ENCODE results near the gene LIG1. TPM values are rescaled to one million over a fixed set of nuclear protein-coding genes. Genes with fewer than 3 reads are reported as not detected.

LIG1 gene
- total and polyA plus RNA-seq, 2 donors (not counting 3 experiments of a cell fraction or from before 2014, with no cell fraction given) = 64.0 to 94.7 TPM

GRCh38 chr19:48122421-48122820, 47.7 kb downstream of the LIG1 start:
- no peak overlapping the region for H3K4me3 ChIP-seq (replicated peaks in 1 of 3; ENCODE audit: insufficient read depth in 1 of 3, low read depth in 1 of 3, low read length in 3 of 3)
- peaks cover 4 to 10% of the 10 kb centered on the region in 2 experiments for H3K36me3 ChIP-seq (ENCODE audit: control insufficient read depth in 2 of 2, extremely low read depth in 1 of 2, insufficient read depth in 2 of 2, low read length in 2 of 2)
- CTCF ChIA-PET = interaction anchor here (1.3 to 5.9 kb wide), 3 partner anchors 12 to 31 kb away, joined by 4 to 112 read pairs (median 76); partner anchors contain the start of gene PLA2G4C
- DNase-seq (ENCODE audit: low read depth, low spot score) (no peak), FAIRE-seq (no peak)
- H3K27ac ChIP-seq (ENCODE audit: insufficient read depth, low read depth, low read length) = peak overlapping the region; percentile 96
- H3K27me3 ChIP-seq (ENCODE audit: control insufficient read depth in 2 of 2, insufficient read depth in 2 of 2, low read length in 2 of 2) = no peaks in the 10 kb centered on the region
- H3K4me1 ChIP-seq (ENCODE audit: control insufficient read depth, extremely low read depth, insufficient read depth, low read length) = peaks cover 51% of the 10 kb centered on the region
- POLR2A ChIA-PET = interaction anchor here (0.5 to 1.6 kb wide), 7 partner anchors 9 to 157 kb away, joined by 3 to 17 read pairs (median 5); partner anchors contain the start of gene PLA2G4C
- TF ChIP-seq JUN (IDR thresholded peaks at IDR 0.05; ENCODE audit: borderline replicate concordance, insufficient read depth, insufficient read length, low read depth) (no peak), MYC (IDR thresholded peaks at IDR 0.05; ENCODE audit: low read depth, low read length) (no peak)
- BruUV-seq (replicated peaks) = TSS peak; percentile 83
- no peak overlapping the region for H2AFZ ChIP-seq (ENCODE audit: low read depth, low read length)
- no peaks in the 10 kb centered on the region for H3K79me2 ChIP-seq (ENCODE audit: control insufficient read depth, insufficient read depth, low read length)
- H4K20me1 ChIP-seq (replicated peaks; ENCODE audit: control insufficient read depth, extremely low read depth, insufficient read depth, low read length) = no peaks in the 10 kb centered on the region
- dilution Hi-C loops (cut with MboI; ENCODE audit: extremely low pct_ligation_motif_present, low sequenced_read_pairs) = no loop called here
- peak overlapping the region; percentile 75 for H3K9ac ChIP-seq (replicated peaks; ENCODE audit: extremely low read depth, insufficient read depth, low read length)
- no peaks in the 10 kb centered on the region for H3K9me3 ChIP-seq (replicated peaks; ENCODE audit: control insufficient read depth, insufficient read depth, low read length)
- H3K9me1 ChIP-seq (replicated peaks; ENCODE audit: control insufficient read depth, extremely low read depth, insufficient read depth, low read length) = no peaks in the 10 kb centered on the region
- no peak overlapping the region for H3K4me2 ChIP-seq (ENCODE audit: insufficient read depth, low read length)
- intact Hi-C loops (cut with micrococcal nuclease) = loop anchor here (1.0 to 2.0 kb wide), 2 partner anchors 12 to 126 kb away; partner anchors contain the start of gene PLA2G4C

- intact Hi-C loops (cut with micrococcal nuclease) = loop anchor here (1.0 to 2.0 kb wide), 2 partner anchors 12 to 127 kb away; partner anchors contain the start of gene PLA2G4C
- peaks cover 51% of the 10 kb centered on the region for H3K4me1 ChIP-seq (ENCODE audit: control insufficient read depth, extremely low read depth, insufficient read depth, low read length)
- DNase-seq (ENCODE audit: low read depth, low spot score) (peak; percentile 99), FAIRE-seq (peak; percentile 98)
- H4K20me1 ChIP-seq (replicated peaks; ENCODE audit: control insufficient read depth, extremely low read depth, insufficient read depth, low read length) = no peaks in the 10 kb centered on the region
- TF ChIP-seq POLR2A (IDR thresholded peaks at IDR 0.05; ENCODE audit: low read depth, low read length) = peak; percentile 74
- TF ChIP-seq JUN (IDR thresholded peaks at IDR 0.05; ENCODE audit: borderline replicate concordance, insufficient read depth, insufficient read length, low read depth) = peak; percentile 68
- no peak for TF ChIP-seq EZH2 (IDR thresholded peaks at IDR 0.05; ENCODE audit: borderline replicate concordance, low read depth, low read length, severe bottlenecking)
- peak; percentile 70 for TF ChIP-seq FOS (IDR thresholded peaks at IDR 0.05; ENCODE audit: borderline replicate concordance, insufficient read depth, low read length)
- no peak for TF ChIP-seq CTCF (IDR thresholded peaks at IDR 0.05; ENCODE audit: extremely low read depth in 1 of 2, insufficient read depth in 1 of 2, low read depth in 1 of 2, low read length in 2 of 2)
- TF ChIP-seq MYC (IDR thresholded peaks at IDR 0.05; ENCODE audit: low read depth, low read length) = peak; percentile 93
- TF ChIP-seq GATA2 (IDR thresholded peaks at IDR 0.05; ENCODE audit: insufficient read depth, insufficient read length, low read depth, low read length) = peak; percentile 13
- peak; percentile 97 for TF ChIP-seq POLR2AphosphoS5 (IDR thresholded peaks at IDR 0.05; ENCODE audit: insufficient read depth, low read depth, low read length)
- peak; percentile 89 for TF ChIP-seq MAX (IDR thresholded peaks at IDR 0.05; ENCODE audit: insufficient read depth, insufficient read length)
- ChIA-PET CTCF (interaction anchor here (1.3 to 5.9 kb wide), 3 partner anchors 12 to 31 kb away, joined by 4 to 112 read pairs (median 76); partner anchors contain the start of gene PLA2G4C), POLR2A (interaction anchor here (0.6 to 1.6 kb wide), 6 partner anchors 8 to 156 kb away, joined by 3 to 17 read pairs (median 4); partner anchors contain the start of gene PLA2G4C)
- peaks cover 1 to 5% of the 10 kb centered on the region in 2 experiments for H3K36me3 ChIP-seq (ENCODE audit: control insufficient read depth in 2 of 2, extremely low read depth in 1 of 2, insufficient read depth in 2 of 2, low read length in 2 of 2)
- no peaks in the 10 kb centered on the region for H3K79me2 ChIP-seq (ENCODE audit: control insufficient read depth, insufficient read depth, low read length)
- no peaks in the 10 kb centered on the region for H3K9me1 ChIP-seq (replicated peaks; ENCODE audit: control insufficient read depth, extremely low read depth, insufficient read depth, low read length)
- no peaks in the 10 kb centered on the region for H3K9me3 ChIP-seq (replicated peaks; ENCODE audit: control insufficient read depth, insufficient read depth, low read length)
- no TSS peak for BruUV-seq (replicated peaks)
- peak overlapping the region; percentile 96 for H3K27ac ChIP-seq (ENCODE audit: insufficient read depth, low read depth, low read length)
- dilution Hi-C loops (cut with MboI; ENCODE audit: extremely low pct_ligation_motif_present, low sequenced_read_pairs) = no loop called here
- H3K27me3 ChIP-seq (ENCODE audit: control insufficient read depth in 2 of 2, insufficient read depth in 2 of 2, low read length in 2 of 2) = no peaks in the 10 kb centered on the region
- H2AFZ ChIP-seq (ENCODE audit: low read depth, low read length) = no peak overlapping the region
- no peak overlapping the region for H3K4me2 ChIP-seq (ENCODE audit: insufficient read depth, low read length)
- no peak overlapping the region for H3K4me3 ChIP-seq (replicated peaks in 1 of 3; ENCODE audit: insufficient read depth in 1 of 3, low read depth in 1 of 3, low read length in 3 of 3)
- H3K9ac ChIP-seq (replicated peaks; ENCODE audit: extremely low read depth, insufficient read depth, low read length) = peak overlapping the region; percentile 75
Measured at GRCh38 chr19:48121909-48122371, 48.2 kb downstream of the LIG1 start.

All from endothelial cell of umbilical vein (primary cell).